Eye (tissue), 1 donor: ENCODE data around the gene SLC51B.
A peak's percentile ranks its signal among the peaks of the same experiment; 100 is the strongest.
"Not testable (repeated sequence)": the region's sequence is repeated elsewhere in the genome, so short reads cannot be mapped to it uniquely, and the experiment has no call there.

ENCODE experiments used
- DNase-seq: peaks from one replicate; pipeline ENCODE4 v3.0.0-alpha.2; 2015

SLC51B gene

DNA sequence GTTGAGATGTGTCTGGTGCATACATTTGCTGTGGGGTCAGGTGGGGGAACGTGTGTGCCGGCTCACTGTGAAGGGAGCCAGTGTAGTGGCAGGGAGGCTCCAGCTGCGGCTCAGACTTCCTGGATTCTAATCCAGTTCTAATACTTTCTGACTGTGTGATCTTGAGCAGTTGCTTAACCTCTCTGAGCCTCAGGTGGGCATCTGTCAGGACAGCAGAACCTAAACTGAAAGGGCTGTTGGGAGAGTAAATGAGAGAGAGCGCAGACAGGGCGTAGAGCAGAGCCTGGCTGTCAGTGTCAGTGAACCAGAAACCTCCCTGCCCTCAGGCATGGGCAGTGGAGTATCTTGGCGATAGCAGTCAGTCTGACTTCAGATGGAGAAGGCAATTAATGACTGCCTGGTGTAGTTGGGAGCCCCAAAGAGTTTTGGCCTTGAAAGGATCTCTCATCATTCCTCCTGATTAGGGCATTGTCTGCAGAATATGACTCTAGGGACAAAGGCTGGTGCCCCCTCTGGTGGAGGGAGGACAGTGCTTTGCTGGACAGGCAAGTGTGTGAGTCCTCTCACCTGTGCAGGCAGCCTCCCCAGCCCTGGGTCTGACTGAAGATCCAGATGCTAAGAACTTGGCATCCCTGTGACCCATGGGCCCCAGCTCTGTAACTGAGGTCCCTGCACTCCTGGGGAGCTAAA is 40.9 kb downstream of the SLC51B start:
- peak; percentile 61 for DNase-seq

DNA sequence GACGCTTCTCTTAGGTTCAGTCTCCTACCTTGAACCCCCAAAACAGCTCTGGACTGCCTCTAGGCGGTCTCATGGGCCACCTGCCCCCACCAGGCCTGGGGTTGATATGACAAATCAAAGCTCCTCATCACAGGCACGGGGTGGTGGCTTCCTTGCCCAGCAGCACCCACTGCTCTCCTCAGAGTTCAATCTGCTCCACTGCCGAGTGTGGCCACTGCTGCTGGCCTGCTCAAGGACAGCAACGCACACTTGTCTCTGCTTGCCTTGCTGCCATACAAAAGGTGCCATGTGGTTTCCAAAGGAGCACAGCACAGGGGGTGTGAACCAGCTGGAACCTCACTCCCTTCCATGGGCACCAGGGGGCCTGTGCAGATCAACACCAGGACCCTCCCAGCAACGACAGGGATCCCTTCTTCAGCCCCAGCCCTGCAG is 41.5 kb downstream of the SLC51B start:
- DNase-seq = peak; percentile 24

DNA sequence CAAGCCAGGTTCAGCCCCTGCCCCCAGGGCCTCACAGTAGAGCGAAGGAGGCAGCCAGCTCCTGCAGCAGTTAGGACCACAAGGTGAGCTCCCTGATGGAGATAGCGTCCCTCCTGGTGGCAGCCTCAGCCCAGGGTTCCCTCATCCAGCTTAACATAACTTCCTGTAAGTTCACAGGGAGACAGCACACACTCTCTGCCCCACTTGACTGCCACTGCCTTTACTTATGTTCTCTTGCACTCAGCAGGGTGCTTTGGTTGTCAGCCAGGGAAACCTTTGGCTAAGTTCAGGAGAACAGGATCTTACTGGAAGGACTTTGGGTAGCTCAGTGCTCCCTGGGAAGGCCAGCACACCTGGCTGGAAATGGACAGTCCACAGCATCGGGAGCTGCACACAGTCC is 42.2 kb downstream of the SLC51B start:
- no peak for DNase-seq

DNA sequence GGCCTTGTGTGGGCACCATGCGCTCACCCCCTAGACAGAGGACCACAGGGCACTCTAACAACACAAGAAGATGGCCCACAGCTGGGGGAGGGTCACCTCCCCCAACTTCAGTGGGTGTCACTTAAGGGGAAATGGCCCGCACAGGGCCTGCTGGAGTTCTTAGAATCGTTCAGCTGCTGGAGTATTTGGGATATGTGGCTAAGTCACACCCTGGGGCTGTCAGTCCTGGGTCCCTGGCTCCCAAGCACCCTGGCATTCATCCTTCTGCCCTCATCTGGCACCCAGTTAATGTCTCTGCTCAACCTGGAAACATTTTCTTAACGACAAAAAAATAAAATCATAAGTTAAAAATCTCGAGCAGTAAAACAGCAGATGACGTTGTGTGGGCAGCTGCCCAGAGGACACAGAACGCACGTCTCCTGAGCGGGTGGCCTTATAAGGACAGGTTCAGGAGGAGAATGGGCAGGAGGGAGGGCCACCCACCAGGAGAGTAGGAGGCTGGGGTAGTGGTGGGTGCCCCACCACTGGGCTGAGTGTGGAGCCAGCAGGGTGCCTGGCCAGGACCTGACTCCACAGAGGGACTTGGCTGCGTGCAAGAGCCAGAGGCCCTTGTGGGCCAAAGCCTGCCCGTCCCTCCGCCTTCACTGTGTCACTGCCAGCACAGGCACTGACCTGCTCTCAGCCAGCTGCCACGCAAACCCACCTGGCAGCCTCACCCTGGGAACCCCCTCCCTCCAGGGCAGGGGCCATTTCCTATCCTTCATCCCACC is 42.9 kb downstream of the SLC51B start:
- no peak for DNase-seq

DNA sequence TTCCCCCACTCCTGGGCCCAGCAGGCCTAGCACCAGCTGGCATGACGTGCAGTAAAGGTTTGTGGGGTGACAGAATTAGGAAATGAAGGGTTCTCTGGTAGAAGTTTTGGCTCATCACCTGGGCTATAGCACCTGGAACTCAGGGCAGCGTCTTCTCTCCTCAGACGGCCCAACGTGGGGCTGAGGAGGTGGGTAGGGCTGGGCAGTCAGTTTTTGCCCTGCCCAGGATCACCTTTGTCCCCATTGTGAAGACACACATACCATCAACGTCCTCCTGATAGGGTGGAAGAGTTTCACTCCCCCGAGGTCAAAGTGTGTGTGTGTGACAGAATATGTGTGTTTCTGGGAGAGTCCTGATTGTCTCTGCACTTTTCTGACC is 43.4 kb downstream of the SLC51B start:
- no peak for DNase-seq

DNA sequence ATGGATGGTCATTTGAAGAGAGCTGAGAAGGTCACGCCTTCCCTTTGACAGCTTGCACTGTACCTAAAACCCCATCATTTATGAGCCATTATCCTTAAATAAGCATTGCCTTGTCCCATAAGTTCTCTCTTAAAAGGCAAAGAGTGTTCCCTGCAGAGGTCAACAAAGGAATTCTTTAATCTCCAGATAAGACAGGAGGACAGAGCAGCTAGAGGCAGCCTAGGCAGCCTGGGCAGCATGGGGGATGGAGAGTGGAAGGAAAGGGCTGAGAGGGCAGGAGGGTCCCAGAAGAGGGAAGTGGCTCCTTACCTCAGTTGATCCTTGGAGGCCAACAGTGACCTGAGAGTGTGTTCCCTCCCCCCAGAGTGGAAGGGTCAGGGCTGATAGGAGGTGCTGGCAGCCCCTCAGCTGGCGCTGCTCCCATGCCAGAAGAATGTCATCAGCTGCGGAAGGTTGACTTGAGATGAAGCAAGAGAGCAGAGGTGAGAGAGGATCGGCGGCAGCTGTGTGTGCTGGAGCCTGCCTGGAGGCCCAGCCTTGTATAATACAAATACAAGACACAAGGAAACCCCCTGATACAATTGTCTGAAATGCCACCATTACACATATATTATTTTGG is 44.1 kb downstream of the SLC51B start:
- DNase-seq = no peak

DNA sequence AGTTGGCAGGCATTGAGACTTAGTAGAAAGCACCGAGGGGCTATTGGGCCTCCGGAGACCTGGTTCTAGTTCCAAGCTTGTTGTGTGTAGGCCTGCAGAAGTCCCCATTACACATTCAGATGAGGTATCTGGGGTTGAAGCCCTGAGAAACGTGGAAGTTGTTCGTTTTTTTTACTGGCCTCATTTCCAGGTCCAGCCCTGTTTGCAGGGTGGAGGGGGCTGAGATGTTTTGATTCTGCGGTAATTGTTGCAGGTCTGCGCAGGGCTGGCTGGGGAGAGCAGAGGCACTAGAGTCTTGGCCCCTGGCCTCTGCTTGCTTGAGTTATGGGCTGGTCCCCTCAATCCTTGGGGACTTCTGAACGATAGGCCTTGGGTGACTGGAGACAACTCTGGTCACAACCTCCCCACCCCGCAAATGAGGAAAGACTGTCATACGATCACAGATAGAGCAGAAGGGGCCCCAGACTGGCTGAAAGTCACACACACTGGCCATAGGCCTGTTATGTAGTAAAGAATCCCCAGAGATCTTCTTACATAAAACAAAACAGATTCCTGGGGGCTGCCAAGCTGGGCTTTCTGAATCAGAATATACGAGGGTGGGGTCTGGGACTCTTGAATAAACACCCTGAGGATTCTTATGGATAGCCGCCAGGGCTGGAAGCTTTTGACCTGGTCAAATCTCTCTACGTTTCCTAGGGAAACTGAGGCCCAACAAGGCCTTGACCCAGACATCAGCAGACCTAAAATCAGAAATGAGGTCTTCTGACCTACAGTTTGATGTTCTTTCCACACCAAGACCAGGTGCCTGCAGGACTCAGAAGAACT is 47.0 kb downstream of the SLC51B start:
- no peak for DNase-seq

DNA sequence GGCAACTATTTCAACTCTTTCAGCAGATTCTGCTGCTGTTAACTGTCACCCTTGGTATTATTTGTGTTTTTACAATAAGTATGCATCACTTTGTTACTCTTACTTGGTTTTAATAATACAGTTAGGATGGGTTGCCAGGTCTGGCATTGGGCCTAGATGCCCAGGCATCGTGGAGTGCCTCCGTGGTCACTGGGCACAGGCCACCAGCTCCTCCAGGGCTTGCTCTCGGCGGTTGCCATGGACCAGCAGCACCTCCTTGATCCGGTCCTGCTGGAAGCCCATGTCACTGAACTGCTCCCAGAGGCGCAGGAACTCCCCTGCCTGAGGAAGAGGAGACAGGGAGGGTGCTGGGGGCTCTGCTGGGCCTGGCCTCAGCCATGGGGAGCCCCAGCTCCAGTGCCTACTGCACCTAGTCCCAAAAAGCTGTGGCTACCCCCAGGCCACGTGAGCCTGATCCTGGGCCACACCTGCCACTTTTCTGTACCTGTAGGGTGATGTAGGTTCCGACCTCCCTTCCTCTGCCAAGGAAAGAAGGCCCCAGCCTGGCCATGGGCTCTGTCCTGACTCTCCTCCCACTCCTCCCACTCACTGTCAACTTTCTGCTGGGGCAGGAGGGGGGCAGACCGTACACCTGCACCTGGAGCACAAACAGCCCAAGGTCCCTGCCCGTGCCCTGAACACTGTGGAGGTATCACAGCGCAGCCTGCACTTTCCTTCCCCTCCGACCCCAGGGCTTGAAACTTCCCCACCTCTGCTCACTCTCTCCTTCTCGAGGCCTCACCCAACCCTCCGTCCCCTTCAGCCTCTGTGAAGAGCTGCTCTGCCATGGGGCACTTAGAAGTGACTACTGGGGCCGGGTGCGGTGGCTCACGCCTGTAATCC is 48.0 kb downstream of the SLC51B start:
- DNase-seq = no peak

DNA sequence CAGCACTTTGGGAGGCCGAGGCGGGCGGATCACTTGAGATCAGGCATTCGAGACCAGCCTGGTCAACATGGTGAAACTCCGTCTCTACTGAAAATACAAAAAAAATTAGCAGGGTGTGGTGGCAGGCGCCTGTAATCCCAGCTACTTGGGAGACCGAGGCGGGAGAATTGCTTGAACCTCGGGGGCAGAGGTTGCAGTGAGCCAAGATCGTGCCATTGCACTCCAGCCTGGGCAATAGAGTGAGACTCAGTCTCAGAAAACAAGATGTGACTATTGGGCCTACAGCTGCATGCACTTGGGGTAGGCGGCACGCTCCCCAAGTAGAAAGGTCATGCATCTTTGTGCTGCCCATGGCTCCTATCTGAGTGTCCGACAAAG is 48.6 kb downstream of the SLC51B start:
- DNase-seq = not testable (repeated sequence)

DNA sequence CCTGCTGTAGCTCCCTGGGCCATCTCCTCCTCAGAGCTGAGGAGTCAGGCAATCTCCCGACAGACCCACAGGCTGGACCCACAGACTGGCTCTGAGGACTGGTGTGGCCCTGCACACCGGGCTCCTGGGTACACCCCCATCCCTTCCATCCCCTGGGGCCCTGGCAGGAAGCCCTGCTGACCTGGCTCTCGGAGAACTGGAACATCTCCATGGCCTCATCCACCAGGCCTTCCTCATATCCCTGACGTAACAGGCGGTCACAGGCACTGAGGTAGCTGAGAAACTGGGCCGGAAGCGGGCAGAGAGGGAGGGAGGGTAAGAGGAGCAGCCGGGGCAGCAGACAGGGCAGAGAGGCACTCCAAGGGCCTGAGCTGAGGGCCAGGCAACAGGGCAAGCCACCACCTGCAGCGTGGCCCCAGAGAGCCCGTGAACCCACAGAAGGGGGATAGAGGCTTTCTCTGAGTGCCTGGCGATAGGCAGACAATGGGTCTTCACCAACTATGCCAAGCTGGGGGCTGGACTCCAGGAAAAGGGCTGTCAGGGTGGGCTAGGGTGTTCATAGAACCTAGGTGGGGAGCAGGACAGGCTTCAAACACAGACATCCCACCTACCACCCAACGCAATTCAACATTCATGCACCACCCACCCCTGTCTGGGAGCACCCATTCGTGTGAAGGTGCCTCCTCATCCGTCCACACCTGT is 49.3 kb downstream of the SLC51B start:
- DNase-seq = no peak

DNA sequence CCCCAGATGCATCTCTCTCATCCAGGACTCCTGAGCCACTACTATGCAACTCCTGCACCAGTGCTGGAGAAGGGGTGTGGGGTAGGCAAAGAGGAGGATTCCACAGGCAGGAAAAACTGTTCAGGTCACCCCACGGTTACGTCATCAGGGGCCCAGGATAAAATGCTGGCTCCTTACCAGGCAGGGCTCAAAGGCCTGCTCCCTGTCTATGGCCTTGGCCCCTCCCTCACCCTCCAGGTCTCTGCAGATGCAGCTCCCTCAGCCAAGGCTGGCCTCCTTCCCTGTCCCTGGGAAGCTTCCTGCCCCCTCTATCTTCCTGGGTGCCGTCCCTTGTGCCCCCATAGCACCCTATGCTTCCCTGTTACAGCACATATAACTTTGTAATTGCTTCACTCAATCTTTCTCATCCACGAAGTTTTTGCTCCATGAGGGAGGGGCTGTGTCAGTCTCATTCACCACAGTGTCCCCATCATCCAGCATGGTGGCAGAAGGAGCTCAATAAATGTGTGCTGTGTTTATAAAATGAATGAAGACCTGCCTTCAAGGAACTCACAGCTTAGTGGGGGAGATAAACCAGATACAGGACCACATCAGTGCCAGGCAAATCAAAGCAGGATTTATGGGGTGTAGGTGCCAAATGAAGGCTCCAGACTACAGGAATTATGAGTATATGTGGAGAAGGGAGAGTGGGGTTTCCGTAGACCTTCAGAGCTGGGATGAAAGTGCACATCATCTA is 50.0 kb downstream of the SLC51B start:
- no peak for DNase-seq

DNA sequence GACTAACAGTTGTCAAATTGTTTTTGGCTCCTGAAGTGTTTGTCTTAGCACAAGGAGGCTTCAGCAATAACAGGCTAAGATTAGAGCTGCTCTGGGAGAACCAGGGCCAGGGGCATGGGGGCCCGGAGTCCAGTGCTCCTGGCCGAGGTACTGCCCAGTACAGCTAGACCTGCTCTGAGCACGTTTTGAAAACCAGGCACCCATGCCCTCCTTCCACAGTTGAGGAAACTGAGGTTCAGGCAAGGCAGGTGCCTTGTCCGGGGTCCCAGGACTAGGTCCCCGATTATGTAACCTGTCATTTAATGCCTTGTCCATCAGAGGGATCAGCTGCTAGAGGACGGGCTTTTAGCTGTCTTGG is 50.5 kb downstream of the SLC51B start:
- DNase-seq = no peak

DNA sequence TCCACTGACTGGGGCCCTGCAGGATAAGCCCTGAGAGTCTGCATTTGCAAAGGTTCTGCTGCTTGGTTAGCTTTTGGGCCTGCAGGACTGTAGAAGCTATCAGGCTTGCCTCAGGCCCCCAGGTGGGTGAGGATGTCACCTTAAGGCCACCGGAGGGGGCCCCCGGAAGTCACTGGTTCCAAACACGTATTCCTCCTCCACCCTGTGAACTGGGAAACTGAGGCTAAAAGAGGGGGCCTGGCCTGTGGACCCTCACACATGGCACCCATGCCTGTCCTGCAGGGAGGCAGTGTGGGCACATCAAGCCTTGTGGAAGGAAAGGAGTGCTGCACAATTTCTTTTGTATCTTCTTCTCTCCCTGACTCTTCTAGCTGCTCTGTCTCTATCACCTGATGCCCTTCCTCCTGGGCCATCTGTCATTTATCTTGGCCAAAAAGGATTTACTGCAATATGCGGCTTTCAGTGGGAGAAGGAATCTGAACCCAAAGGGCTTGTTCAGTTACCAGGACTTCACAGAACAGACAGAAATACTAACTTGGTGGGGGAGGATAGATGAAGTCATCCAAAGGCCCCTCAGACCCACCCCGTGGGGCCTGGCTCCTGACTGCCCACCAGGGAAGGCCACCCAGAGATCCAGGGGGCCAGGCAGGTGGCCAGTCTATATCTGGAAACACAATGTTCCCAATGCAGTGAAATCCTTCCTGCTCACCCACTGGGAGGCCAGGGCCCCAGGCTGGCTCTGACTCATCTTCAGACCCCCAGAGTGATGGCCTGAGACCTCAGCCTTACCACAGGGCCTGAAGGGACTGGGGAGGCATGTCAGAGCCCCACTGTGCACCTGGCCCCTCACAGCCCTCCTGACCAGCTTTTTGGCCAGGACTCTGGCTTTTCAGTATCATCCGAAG is 51.5 kb downstream of the SLC51B start:
- no peak for DNase-seq

DNA sequence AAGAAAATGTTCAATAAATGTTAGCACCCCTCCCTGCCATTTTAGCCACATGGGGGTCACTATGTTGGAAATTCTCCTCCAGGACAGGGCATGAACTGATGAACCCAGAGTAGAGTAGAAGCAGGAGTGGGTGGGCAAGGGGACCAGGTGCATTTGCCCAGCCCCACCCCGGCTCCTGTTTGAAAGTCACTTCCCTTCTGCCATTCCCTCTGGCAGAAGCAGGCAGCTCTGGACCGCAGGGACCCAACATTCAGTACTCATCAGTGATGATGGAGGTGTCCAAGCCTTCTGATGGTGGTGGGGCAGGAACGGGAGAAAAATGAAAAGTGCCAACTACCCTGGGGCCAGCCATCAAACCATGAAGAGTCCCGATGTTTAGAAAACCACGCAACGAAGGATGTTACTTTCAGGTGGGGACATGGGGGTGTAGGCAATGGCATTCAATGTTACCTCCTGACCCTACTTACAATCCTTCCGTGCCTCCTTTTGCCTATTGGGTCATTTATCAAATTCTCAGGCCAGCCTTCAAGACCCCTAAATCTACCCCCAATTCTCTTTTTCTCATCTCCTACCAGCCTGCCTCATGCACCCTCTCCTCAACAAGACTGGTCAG is 52.6 kb downstream of the SLC51B start:
- DNase-seq = no peak

DNA sequence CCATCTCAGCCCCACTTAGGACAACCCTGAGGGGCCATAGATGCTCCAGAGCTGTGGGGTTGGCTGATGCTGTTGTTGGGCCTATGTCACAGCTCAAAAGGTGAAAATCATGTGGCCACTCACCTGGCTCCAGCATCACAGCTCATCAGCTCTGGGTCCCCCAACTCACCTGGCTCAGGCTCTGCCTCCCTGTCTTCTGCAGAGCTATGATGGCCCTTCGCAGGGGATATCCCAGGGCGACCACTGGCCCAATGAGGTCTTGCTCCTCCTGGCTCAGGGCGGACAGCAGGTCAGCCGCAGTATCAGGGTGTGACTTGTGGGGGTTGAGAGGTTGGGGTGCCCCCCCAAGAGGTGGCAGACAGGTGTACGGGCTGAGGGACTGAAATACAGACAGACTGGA is 54.1 kb downstream of the SLC51B start:
- DNase-seq = no peak

DNA sequence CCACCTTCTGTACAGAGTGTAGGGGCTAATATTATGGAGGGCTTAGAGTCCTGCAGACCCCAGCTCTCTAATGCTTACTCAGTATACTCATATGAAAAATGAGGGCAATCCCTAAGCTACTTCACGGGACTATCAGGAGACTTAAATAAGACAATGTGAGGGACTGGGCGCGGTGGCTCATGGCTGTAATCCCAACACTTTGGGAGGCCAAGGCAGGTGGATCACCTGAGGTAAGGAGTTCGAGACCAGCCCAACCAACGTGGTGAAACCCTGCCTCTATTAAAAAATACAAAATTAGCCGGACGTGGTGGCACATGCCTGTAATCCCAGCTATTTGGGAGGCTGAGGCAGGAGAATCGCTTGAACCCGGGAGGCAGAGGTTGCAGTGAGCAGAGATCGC is 54.6 kb downstream of the SLC51B start:
- not testable (repeated sequence) for DNase-seq

DNA sequence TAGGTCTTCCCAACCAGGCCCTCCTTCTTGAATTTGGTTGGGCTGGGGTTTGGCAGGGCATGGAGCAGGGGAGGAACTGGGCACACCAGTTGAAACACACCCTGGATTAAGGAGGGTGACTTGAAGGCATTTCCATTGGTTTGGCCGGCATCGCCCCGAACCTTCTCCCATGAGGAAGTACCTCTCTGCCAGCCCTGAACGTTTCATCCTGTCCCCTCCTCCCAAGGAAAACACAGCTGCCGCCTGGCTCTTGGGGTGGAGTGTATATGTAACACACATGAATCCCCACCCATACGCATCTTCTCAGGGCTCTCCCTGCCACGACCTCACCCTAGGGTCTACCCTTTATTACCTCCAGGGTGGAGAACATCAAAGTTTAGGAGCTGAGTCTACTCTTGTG is 55.3 kb downstream of the SLC51B start:
- DNase-seq = no peak

DNA sequence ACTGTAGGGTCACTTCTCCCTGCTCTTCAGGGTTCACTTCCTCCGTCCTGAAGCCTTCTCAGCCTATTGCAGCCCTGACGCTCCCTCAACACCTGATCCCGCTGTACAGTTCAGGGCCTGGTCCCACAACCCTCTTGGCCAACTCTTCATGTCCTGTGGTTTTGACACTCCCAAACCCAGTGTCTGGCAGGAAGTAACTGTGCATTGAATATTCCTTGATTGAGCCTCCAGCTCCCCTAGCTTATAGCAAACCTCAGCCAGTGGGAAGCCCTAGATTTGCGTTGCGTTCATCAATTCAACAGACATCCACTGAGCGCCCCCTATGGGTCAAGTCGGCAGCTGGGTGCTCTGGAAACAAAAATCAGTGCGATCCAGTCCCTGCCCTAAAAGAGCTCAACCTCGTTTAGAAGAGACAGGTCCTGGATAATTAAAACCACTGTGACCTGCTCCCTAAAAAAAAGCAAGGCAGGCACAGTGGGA is 56.3 kb downstream of the SLC51B start:
- DNase-seq = peak; percentile 95
